Large intestine (tissue), 3 donors: ENCODE results near the gene STK32C. TPM values are rescaled to one million over a fixed set of nuclear protein-coding genes. Genes with fewer than 3 reads are reported as not detected.
A peak's percentile ranks its signal among the peaks of the same experiment; 100 is the strongest.

Experiments used
- DNase-seq, 2 donors: peaks; one replicate each; pipeline versions ENCODE4 v3.0.0 to v3.0.0-alpha.2; 2013
- H3K27ac ChIP-seq: one replicate; pipeline ENCODE4 v1.5.1; 2013; ENCODE audit warnings: low read length
- H3K27me3 ChIP-seq: 2 replicates; pipeline ENCODE4 v1.6.1; 2013; ENCODE audit warnings: low read length; ENCODE audit not compliant: control insufficient read depth, insufficient read depth
- H3K36me3 ChIP-seq: 2 replicates; pipeline ENCODE4 v1.6.1; 2013; ENCODE audit warnings: low read length; ENCODE audit not compliant: control insufficient read depth, insufficient read depth
- H3K4me1 ChIP-seq: one replicate; pipeline ENCODE4 v1.6.1; 2013; ENCODE audit warnings: low read length; ENCODE audit not compliant: control insufficient read depth, insufficient read depth
- H3K4me3 ChIP-seq: one replicate; pipeline ENCODE4 v1.5.1; 2013; ENCODE audit warnings: low read length
- H3K9me3 ChIP-seq: one replicate; pipeline ENCODE4 v1.6.1; 2013; ENCODE audit warnings: mild to moderate bottlenecking, low read depth, low read length, moderate library complexity; ENCODE audit not compliant: control insufficient read depth
- WGBS: methylation state at CpG from one replicate; pipeline ENCODE4 v1.1.5; 2013; ENCODE audit warnings: low lambda C conversion rate; ENCODE audit not compliant: insufficient coverage; 5-methylcytosine and 5-hydroxymethylcytosine counted together
- polyA plus RNA-seq: library from polyadenylated mRNA; unstranded; fragments of 120-200 nt; gene quantifications from one replicate; pipeline ENCODE4 v1.2.1, GENCODE V29; 2013

STK32C gene
- polyA plus RNA-seq, 1 donor = 16.2 TPM

DNA sequence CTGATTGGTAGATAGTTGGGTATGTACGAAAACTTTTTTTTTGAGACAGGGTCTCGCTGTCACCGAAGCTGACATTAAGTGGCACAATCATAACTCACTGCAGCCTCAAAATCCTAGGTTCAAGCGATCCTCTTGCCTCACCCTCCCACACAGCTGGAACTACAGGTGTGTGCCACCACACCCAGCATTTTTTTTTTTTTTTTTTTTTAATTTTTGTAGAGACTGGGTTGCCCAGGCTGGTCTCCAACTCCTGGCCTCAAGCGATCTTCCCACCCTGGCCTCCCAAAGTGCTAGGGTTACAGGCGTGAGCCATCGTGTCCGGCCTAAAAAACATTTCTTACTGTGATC, 22.7 kb upstream of the STK32C start:
- H3K4me1 ChIP-seq = peaks cover 14% of the 10 kb centered on the region
- H3K9me3 ChIP-seq = no peaks in the 10 kb centered on the region
- no peaks in the 10 kb centered on the region for H3K27me3 ChIP-seq
- H3K36me3 ChIP-seq = peaks cover 3% of the 10 kb centered on the region
- H3K27ac ChIP-seq = no peak overlapping the region
- DNase-seq = no peak
- peak overlapping the region; percentile 10 for H3K4me3 ChIP-seq
- 100% methylated on average over 3 of the region's 8 CpGs for WGBS

GRCh38 chr10:132329565-132330485, 22.1 kb upstream of the STK32C start:
- Histone ChIP-seq H3K4me3 (no peak overlapping the region), H3K4me1 (peaks cover 12% of the 10 kb centered on the region), H3K27me3 (no peaks in the 10 kb centered on the region), H3K27ac (no peak overlapping the region), H3K36me3 (peaks cover 3% of the 10 kb centered on the region), H3K9me3 (no peaks in the 10 kb centered on the region)
- no peak for DNase-seq
- WGBS = 80% methylated on average over 1 of the region's 23 CpGs

DNA sequence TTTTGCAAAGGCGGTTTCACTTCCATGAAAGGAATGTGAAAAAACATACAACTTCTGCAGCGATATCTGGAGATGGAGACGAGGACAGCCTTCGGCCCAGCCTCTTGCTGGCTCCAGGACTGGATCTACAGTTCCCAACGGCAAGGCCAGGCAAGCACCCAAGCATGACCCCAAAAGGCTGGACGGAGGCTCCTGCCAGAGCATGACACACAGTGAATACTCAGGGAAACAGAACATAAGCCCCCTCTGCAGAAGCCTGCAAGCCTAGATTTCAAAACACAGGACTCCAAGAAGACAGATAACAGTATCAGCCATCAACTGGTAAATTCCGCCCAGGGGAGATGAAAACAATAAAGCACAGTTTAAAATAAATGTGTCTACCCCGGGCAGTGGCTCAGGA, 21.0 kb upstream of the STK32C start:
- Histone ChIP-seq H3K9me3 (no peaks in the 10 kb centered on the region), H3K36me3 (peaks cover 3% of the 10 kb centered on the region), H3K27ac (no peak overlapping the region), H3K4me1 (peaks cover 12% of the 10 kb centered on the region), H3K27me3 (no peaks in the 10 kb centered on the region), H3K4me3 (no peak overlapping the region)
- no CpG with 5 or more reads among the region's 8 CpGs for whole genome bisulfite sequencing
- DNase-seq = no peak

DNA sequence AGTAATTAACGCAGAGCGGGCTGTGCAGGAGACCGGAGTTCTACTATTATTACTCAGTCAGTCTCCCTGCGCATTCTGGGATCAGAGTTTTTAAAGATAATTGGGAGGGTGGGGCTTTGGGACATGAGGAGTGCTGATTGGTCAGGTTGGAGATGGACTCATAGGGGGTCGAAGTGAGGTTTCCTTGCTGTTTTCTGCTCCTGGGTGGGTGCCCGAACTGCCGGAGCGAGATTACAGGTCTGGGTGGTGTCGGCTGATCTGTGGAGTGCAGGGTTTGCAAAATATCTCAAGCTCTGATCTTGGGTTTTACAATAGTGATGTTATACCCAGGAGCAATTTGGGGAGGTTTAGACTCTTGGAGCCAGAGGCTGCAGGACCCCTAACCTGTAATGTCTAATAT, 20.4 kb upstream of the STK32C start:
- no peak for DNase-seq
- Histone ChIP-seq H3K4me3 (no peak overlapping the region), H3K36me3 (peaks cover 3% of the 10 kb centered on the region), H3K9me3 (no peaks in the 10 kb centered on the region), H3K27ac (no peak overlapping the region), H3K27me3 (no peaks in the 10 kb centered on the region), H3K4me1 (peaks cover 12% of the 10 kb centered on the region)
- 100% methylated on average over 1 of the region's 9 CpGs for whole genome bisulfite sequencing

- WGBS = no CpG with 5 or more reads among the region's 4 CpGs
- no peak for DNase-seq
These were observed 19.2 kb upstream of the STK32C start for GRCh38 chr10:132326925-132327324.

GRCh38 chr10:132326344-132326889, 18.7 kb upstream of the STK32C start:
- H3K36me3 ChIP-seq = peaks cover 3% of the 10 kb centered on the region
- WGBS = no CpG with 5 or more reads among the region's 11 CpGs
- peaks cover 5% of the 10 kb centered on the region for H3K4me1 ChIP-seq
- H3K27ac ChIP-seq = no peak overlapping the region
- DNase-seq = no peak
- H3K4me3 ChIP-seq = no peak overlapping the region
- no peaks in the 10 kb centered on the region for H3K27me3 ChIP-seq
- no peaks in the 10 kb centered on the region for H3K9me3 ChIP-seq

More at GRCh38 chr10:132326925-132327324, 19.2 kb upstream of the STK32C start:
- Histone ChIP-seq H3K27ac (no peak overlapping the region), H3K9me3 (no peaks in the 10 kb centered on the region), H3K27me3 (no peaks in the 10 kb centered on the region), H3K4me3 (no peak overlapping the region), H3K36me3 (peaks cover 3% of the 10 kb centered on the region), H3K4me1 (peaks cover 5% of the 10 kb centered on the region)

- H3K27ac ChIP-seq = no peak overlapping the region
- H3K36me3 ChIP-seq = peaks cover 3% of the 10 kb centered on the region
- H3K9me3 ChIP-seq = no peaks in the 10 kb centered on the region
- no peaks in the 10 kb centered on the region for H3K4me1 ChIP-seq
- H3K27me3 ChIP-seq = no peaks in the 10 kb centered on the region
- no peak overlapping the region for H3K4me3 ChIP-seq
- no peak for DNase-seq
- WGBS = 100% methylated on average over 1 of the region's 1 CpG
These were observed 16.4 kb upstream of the STK32C start for GRCh38 chr10:132324186-132324585.

DNA sequence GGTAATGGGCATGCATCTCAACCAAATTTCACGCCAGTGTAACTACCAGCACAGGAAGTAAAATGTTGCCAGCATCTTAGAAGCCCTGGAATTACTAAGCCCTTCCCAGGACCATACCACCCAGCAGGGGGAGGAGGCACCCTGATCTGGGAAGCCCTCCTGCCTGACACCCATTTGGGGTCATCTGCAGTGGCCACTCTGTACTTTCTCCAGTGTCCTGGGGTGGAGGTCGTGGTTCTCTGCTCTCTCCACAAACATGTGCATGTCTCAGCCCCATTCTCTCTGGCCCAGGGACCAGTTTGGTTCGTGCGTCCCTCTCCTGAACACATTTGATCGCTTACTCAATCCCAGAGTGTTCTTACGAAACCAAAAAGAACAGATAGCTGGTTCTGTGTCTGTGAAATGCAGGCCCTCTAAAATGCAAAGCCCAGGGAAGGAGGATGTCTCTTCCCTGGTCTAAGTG, 14.9 kb upstream of the STK32C start:
- no peaks in the 10 kb centered on the region for H3K9me3 ChIP-seq
- no peak for DNase-seq
- WGBS = 93% methylated on average over 3 of the region's 6 CpGs
- no peaks in the 10 kb centered on the region for H3K27me3 ChIP-seq
- H3K4me1 ChIP-seq = no peaks in the 10 kb centered on the region
- H3K4me3 ChIP-seq = no peak overlapping the region
- H3K36me3 ChIP-seq = peaks cover 3% of the 10 kb centered on the region
- no peak overlapping the region for H3K27ac ChIP-seq

- Histone ChIP-seq H3K4me1 (no peaks in the 10 kb centered on the region), H3K9me3 (no peaks in the 10 kb centered on the region), H3K4me3 (no peak overlapping the region), H3K27ac (no peak overlapping the region), H3K36me3 (peaks cover 3% of the 10 kb centered on the region), H3K27me3 (no peaks in the 10 kb centered on the region)
- no CpG with 5 or more reads among the region's 10 CpGs for WGBS
- DNase-seq = no peak
These were observed 14.0 kb upstream of the STK32C start for GRCh38 chr10:132321726-132322125.

GRCh38 chr10:132320654-132321469, 13.1 kb upstream of the STK32C start:
- Histone ChIP-seq H3K4me3 (no peak overlapping the region), H3K4me1 (no peaks in the 10 kb centered on the region), H3K27ac (no peak overlapping the region), H3K36me3 (no peaks in the 10 kb centered on the region), H3K27me3 (no peaks in the 10 kb centered on the region), H3K9me3 (no peaks in the 10 kb centered on the region)
- DNase-seq = no peak
- no CpG with 5 or more reads among the region's 13 CpGs for WGBS
